Fibroblast of lung (primary cell): ENCODE results near the gene UGT1A1. TPM values are rescaled to one million over a fixed set of nuclear protein-coding genes. Genes with fewer than 3 reads are reported as not detected.
"Not testable (repeated sequence)": the region's sequence is repeated elsewhere in the genome, so short reads cannot be mapped to it uniquely, and the experiment has no call there.

Experiments
- DNase-seq, 2 donors: peaks; one replicate each; pipeline versions ENCODE4 v3.0.0 to v3.0.0-alpha.2; 2010; ENCODE audit warnings: low read depth in 2 of 2
- H2AFZ ChIP-seq: 2 replicates; pipeline ENCODE4 v1.5.1; 2012; ENCODE audit warnings: low read length, control low read depth, inconsistent platforms
- H3K27ac ChIP-seq: 2 replicates; pipeline ENCODE4 v1.5.1; 2011; ENCODE audit warnings: low read length, control low read depth; ENCODE audit not compliant: insufficient read depth
- H3K27me3 ChIP-seq: 2 replicates; pipeline ENCODE4 v1.5.1; 2011; ENCODE audit warnings: mild to moderate bottlenecking, low read length; ENCODE audit not compliant: control insufficient read depth, insufficient read depth
- H3K36me3 ChIP-seq: 2 replicates; pipeline ENCODE4 v1.5.1; 2011; ENCODE audit warnings: low read length; ENCODE audit not compliant: control insufficient read depth, insufficient read depth
- H3K4me1 ChIP-seq: 2 replicates; pipeline ENCODE4 v1.5.1; 2011; ENCODE audit warnings: low read length; ENCODE audit not compliant: control insufficient read depth, insufficient read depth; ENCODE audit errors: extremely low read depth
- H3K4me2 ChIP-seq: 2 replicates; pipeline ENCODE4 v1.5.1; 2011; ENCODE audit warnings: low read length, control low read depth; ENCODE audit not compliant: insufficient read depth; ENCODE audit errors: extremely low read depth
- H3K4me3 ChIP-seq, 4 experiments: fragments of 200-600 bp in 1 of 4; sonication (generic) in 1 of 4; replicated peaks in 1 of 4; 2 replicates each; pipeline ENCODE4 v1.5.1; 2011 to 2016; ENCODE audit warnings: low read length in 4 of 4, low read depth in 3 of 4, mild to moderate bottlenecking in 3 of 4, control low read depth in 2 of 4, inconsistent platforms in 1 of 4, mixed read lengths in 1 of 4; ENCODE audit not compliant: insufficient read depth in 1 of 4; ENCODE audit errors: control extremely low read depth in 1 of 4
- H3K79me2 ChIP-seq: 2 replicates; pipeline ENCODE4 v1.5.1; 2012; ENCODE audit warnings: mild to moderate bottlenecking, low read length, inconsistent platforms; ENCODE audit not compliant: control insufficient read depth, insufficient read depth
- H3K9ac ChIP-seq: 2 replicates; pipeline ENCODE4 v1.5.1; 2011; ENCODE audit warnings: mild to moderate bottlenecking, low read length, control low read depth; ENCODE audit not compliant: insufficient read depth
- H3K9me3 ChIP-seq: 2 replicates; pipeline ENCODE4 v1.5.1; 2012; ENCODE audit warnings: low read depth, low read length; ENCODE audit not compliant: control insufficient read depth, insufficient read depth
- H4K20me1 ChIP-seq: 2 replicates; pipeline ENCODE4 v1.5.1; 2011; ENCODE audit warnings: low read length; ENCODE audit not compliant: control insufficient read depth, insufficient read depth; ENCODE audit errors: extremely low read depth
- EZH2 ChIP-seq: IDR thresholded peaks from 2 replicates; pipeline ENCODE4 v1.5.1; 2012; ENCODE audit warnings: low read length, control low read depth, mild to moderate bottlenecking; ENCODE audit errors: missing control alignments
- polyA plus RNA-seq, 2 donors: library from polyadenylated mRNA; depleted of rRNA in 1 of 2; stranded (reverse) in 1 of 2; unstranded in 1 of 2; fragments of >200 nt; gene quantifications; 2 replicates each; pipeline ENCODE4 v1.2.1, GENCODE V29; 2011 to 2012; ENCODE audit warnings: missing spikeins in 1 of 2
- total RNA-seq: library from RNA; depleted of rRNA; stranded (reverse); fragments of >200 nt; gene quantifications from 2 replicates; pipeline ENCODE4 v1.2.1, GENCODE V29; 2014
- TF ChIP-seq, protein P1 (sequence below), 2 donors: IDR thresholded peaks in 1 of 2; conservative IDR thresholded peaks in 1 of 2; 1 replicate in 1 of 2; 2 replicates in 1 of 2; pipeline ENCODE4 v1.5.1; 2011 to 2012; ENCODE audit warnings: low read length in 2 of 2, control low read depth in 1 of 2, inconsistent platforms in 1 of 2, low read depth in 1 of 2, mild to moderate bottlenecking in 1 of 2

Gene UGT1A1
- total and polyA plus RNA-seq, 2 donors (not counting 1 experiment from before 2014, with no cell fraction given) = not detected

DNA sequence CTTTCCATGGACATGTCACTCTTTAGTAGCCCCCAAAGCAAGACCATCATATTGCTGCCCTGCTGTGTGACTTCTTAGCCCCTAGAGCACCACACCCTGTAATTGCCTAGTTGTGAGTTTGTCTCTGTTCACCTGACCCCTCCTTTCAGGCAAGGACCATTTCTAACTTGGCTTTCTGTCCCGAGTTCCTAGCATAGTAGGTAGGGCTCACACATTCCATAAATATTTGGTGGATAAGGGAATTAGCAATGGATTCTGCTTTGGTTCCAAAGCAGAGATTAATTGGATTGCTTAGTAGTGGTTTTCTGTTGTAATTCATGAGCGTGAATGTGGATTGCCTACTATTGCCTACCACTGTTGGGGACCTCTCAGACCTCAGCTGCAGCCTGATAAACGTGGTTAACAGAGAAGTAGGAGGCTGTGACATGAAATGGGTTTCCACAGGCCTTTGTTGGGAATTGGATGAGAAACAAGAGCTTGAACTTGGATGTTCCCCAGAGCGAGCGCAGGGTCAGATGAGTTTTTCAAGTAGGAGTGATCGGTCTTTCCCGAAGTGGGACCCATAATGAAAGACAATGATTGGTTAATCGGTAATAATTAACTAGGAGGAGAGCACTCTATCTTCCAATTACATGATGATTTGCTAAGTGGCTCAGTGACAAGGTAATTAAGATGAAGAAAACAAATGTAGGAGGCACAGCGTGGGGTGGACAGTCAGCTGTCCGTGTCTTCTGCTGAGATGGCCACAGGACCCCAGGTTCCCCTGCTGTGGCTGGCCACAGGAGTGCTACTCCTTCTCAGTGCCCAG is 13.4 kb upstream of the UGT1A1 start:
- peak in 1 of 2 donors; percentile 78 for DNase-seq
- no peaks in the 10 kb centered on the region for H3K79me2 ChIP-seq
- TF ChIP-seq EZH2 = no peak
- TF ChIP-seq, protein P1, sequence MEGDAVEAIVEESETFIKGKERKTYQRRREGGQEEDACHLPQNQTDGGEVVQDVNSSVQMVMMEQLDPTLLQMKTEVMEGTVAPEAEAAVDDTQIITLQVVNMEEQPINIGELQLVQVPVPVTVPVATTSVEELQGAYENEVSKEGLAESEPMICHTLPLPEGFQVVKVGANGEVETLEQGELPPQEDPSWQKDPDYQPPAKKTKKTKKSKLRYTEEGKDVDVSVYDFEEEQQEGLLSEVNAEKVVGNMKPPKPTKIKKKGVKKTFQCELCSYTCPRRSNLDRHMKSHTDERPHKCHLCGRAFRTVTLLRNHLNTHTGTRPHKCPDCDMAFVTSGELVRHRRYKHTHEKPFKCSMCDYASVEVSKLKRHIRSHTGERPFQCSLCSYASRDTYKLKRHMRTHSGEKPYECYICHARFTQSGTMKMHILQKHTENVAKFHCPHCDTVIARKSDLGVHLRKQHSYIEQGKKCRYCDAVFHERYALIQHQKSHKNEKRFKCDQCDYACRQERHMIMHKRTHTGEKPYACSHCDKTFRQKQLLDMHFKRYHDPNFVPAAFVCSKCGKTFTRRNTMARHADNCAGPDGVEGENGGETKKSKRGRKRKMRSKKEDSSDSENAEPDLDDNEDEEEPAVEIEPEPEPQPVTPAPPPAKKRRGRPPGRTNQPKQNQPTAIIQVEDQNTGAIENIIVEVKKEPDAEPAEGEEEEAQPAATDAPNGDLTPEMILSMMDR (conservative IDR thresholded peaks at IDR 0.05 in 1 of 2, IDR thresholded peaks at IDR 0.05 in 1 of 2; ENCODE audit: low read depth in 1 of 2, low read length in 2 of 2) = no peak
- no peaks in the 10 kb centered on the region for H3K27me3 ChIP-seq
- H3K9ac ChIP-seq = no peak overlapping the region
- no peak overlapping the region for H3K4me3 ChIP-seq
- H3K36me3 ChIP-seq = no peaks in the 10 kb centered on the region
- no peaks in the 10 kb centered on the region for H4K20me1 ChIP-seq
- no peak overlapping the region for H3K4me2 ChIP-seq
- no peaks in the 10 kb centered on the region for H3K4me1 ChIP-seq
- no peak overlapping the region for H3K27ac ChIP-seq
- no peaks in the 10 kb centered on the region for H3K9me3 ChIP-seq
- H2AFZ ChIP-seq = no peak overlapping the region

GRCh38 chr2:233747283-233747544 is 12.9 kb upstream of the UGT1A1 start:
- no peak overlapping the region for H3K4me3 ChIP-seq
- H3K36me3 ChIP-seq = no peaks in the 10 kb centered on the region
- no peak for TF ChIP-seq EZH2
- TF ChIP-seq, protein P1 (conservative IDR thresholded peaks at IDR 0.05 in 1 of 2, IDR thresholded peaks at IDR 0.05 in 1 of 2; ENCODE audit: low read depth in 1 of 2, low read length in 2 of 2) = no peak
- no peak overlapping the region for H3K4me2 ChIP-seq
- H4K20me1 ChIP-seq = no peaks in the 10 kb centered on the region
- no peaks in the 10 kb centered on the region for H3K4me1 ChIP-seq
- no peaks in the 10 kb centered on the region for H3K27me3 ChIP-seq
- DNase-seq = no peak
- H3K27ac ChIP-seq = no peak overlapping the region
- H3K9me3 ChIP-seq = no peaks in the 10 kb centered on the region
- H3K79me2 ChIP-seq = no peaks in the 10 kb centered on the region
- no peak overlapping the region for H3K9ac ChIP-seq
- no peak overlapping the region for H2AFZ ChIP-seq

GRCh38 chr2:233750689-233751088 is 9.4 kb upstream of the UGT1A1 start:
- H3K27ac ChIP-seq, DNase-seq, H3K9me3 ChIP-seq, H3K79me2 ChIP-seq, H4K20me1 ChIP-seq, H3K4me3 ChIP-seq, H3K9ac ChIP-seq, H2AFZ ChIP-seq, H3K36me3 ChIP-seq, H3K4me2 ChIP-seq, H3K4me1 ChIP-seq, H3K27me3 ChIP-seq: not testable (repeated sequence)

- H3K9me3 ChIP-seq, H3K4me3 ChIP-seq, H3K36me3 ChIP-seq, H3K4me1 ChIP-seq, H4K20me1 ChIP-seq, DNase-seq, H3K4me2 ChIP-seq, H3K27me3 ChIP-seq, H3K79me2 ChIP-seq, H2AFZ ChIP-seq, H3K27ac ChIP-seq, H3K9ac ChIP-seq: not testable (repeated sequence)
Observed at GRCh38 chr2:233751212-233752009, 8.7 kb upstream of the UGT1A1 start.
